HG03066 (cell line): ENCODE measurements around the gene DNAH17.

ENCODE experiments used
- ATAC-seq: cut with Tn5 transposase; IDR thresholded peaks from one replicate; pipeline ENCODE4 v1.9.1; 2021; ENCODE audit warnings: low read depth; ENCODE audit not compliant: unreplicated experiment

DNAH17 gene

GRCh38 chr17:78577296-78577695, at the start of gene DNAH17:
Gene DNAH17 (minus strand): TSS chr17:78577396. CDS start chr17:78575057, 2,339 bp downstream.
- ATAC-seq, result no peak

- no peak for ATAC-seq
Observed at GRCh38 chr17:78624324-78625151, 47.3 kb upstream of the DNAH17 start.

DNA sequence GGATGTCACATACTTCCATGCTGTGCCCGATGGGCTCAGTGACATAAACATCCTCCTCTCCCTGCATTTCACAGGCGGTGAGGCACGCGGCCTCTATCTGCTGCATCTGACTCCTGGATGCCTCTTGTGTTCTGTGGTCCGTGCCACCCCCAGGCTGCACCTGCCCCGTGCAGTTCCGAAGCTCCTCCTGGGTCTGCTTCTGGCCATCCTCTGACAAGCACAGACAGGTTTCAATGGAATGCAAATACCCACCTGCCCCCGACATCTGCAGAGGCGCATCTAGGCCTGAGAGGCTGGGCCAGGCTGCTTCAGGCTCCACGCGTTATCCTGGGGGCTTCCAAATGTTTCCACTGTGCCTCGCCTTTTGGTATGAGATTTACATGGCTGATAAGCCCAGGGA, 46.3 kb upstream of the DNAH17 start:
- no peak for ATAC-seq

GRCh38 chr17:78622491-78623265, 45.5 kb upstream of the DNAH17 start:
- no peak for ATAC-seq

GRCh38 chr17:78621720-78622490, 44.7 kb upstream of the DNAH17 start:
- no peak for ATAC-seq

DNA sequence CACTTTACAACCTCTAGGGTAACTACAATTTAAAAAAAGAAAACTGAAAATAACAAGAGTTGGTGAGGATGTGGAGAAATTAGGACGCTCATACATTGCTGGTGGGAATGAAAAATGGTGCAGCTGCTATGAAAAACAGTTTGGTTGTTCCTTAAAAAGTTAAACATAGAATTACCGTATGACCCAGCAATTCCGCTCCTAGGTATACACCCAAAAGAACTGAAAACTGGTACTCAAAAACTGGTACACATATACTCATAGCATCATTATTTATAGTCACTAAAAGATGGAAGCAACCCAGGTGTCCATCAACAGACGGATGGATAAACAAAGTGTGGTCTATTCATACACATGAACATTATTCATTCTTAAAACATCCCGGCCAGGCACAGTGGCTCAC, 42.9 kb upstream of the DNAH17 start:
- no peak for ATAC-seq

DNA sequence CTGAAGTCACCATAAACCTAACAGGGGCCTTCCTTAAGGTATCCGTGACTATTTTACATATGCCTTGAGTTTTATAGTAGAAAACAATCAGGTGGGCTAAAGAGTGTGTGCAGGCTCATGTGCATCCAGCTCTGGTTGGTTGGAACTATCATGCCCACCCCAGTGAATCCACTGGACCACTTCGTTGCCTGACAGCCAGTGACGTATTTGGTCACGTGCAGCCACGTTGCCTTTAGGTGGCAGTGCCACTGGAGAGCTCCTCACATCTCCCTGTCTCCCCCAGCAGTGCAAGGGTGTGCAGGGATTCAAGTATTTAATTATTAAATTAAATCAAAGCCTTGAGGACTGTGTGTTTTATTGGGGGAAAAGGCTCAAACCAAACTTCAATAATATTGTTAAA, 42.1 kb upstream of the DNAH17 start:
- ATAC-seq, result no peak

GRCh38 chr17:78618264-78619066, 41.3 kb upstream of the DNAH17 start:
- no peak for ATAC-seq

- no peak for ATAC-seq
Observed at GRCh38 chr17:78617511-78618061, 40.4 kb upstream of the DNAH17 start.

- ATAC-seq, result no peak
Observed at GRCh38 chr17:78616946-78617345, 39.8 kb upstream of the DNAH17 start.

GRCh38 chr17:78615631-78616030, 38.4 kb upstream of the DNAH17 start:
- no peak for ATAC-seq

- no peak for ATAC-seq
Observed at GRCh38 chr17:78613416-78613815, 36.2 kb upstream of the DNAH17 start.

DNA sequence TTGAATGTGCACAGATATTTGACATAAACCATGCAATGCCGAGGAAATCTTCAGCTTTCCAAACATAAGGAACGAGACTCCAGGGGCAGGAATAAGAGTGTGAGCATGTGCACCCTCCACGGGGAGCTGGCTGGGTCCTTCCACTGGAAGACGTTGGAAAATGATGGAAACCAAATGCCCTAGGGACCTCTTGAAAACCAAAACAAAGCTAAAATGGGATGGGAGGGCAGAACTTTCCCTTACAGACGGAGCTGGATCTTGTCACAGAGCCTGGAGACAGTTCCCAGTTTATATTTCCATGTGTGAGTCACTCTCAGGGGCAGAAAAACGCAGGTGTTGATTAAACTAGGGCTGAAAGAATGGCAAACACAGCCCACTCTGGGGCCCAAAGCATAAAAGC, 34.4 kb upstream of the DNAH17 start:
- no peak for ATAC-seq

DNA sequence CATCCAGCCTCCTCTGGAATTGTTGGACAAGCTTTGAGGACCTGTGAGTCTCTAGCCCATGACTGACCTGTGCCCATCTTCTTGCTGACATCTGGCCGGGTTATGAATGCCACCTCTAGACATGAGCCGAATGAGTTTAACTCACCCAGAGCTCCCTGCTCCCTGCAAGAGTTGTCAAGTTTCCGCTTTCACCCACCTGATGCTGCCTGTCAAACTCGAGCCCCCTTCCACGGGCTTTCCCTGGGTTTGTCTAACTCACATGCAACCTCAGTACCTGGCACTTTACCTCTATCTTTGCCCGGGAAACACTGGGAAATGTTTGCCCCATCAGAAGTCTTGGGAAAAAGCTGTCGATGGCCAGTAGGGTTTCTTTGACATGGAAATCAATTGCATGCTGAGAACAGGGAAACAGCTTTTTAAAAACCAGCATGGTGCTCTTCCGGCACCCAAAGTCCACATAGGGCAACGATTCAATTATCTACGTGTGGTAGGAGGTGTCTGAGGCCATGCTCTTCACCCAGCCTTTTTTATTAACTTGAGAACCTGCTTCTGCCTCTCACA, 33.8 kb upstream of the DNAH17 start:
- ATAC-seq, result no peak

DNA sequence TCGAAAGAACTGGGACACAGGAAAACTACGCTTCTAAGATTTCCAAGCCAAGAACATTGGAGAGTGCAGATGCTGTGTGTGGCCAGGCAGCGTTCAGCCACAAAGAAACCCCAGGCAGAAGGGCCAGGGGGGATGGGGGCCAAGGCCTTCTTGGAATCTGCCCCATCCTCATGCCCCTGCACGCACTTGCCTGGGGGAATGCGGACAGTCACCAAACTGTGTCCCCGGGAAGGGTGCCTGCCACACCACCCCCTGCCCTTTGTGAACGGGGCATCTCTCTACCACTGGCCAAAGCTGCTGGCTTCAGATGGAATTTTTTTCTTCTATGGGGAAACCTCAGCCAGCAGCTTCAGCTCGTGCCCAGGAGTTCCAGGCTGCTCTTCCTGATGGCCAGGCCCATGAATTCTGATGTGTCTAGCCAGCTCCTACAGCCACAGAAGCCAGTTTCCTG, 32.0 kb upstream of the DNAH17 start:
- ATAC-seq, result no peak

- ATAC-seq, result no peak
Observed at GRCh38 chr17:78608804-78609186, 31.6 kb upstream of the DNAH17 start.

- no peak for ATAC-seq
Observed at GRCh38 chr17:78608122-78608803, 31.1 kb upstream of the DNAH17 start.

DNA sequence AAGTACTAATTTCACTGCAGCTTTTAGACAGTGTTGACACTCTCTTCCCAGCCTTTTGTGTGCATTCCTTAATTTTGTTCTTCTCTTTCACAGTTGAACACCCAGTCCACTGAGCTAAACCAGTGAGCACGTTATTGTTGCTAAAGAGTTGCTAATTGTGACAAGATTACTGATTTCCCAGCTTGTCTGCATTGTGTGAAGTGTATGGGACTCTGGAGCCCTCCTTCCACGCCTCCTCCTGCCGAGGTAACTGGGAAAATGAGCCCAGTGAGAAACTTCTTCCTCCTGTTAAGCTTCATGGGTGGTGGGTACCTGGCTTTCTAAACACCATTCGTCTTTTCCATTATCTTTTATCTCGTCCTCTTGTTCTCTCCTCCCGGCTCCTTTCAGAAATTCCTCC, 29.8 kb upstream of the DNAH17 start:
- ATAC-seq, result no peak

- no peak for ATAC-seq
Observed at GRCh38 chr17:78605886-78606285, 28.7 kb upstream of the DNAH17 start.
